Measurements from ENCODE around the gene MAN2A2.
A peak's percentile ranks its signal among the peaks of the same experiment; 100 is the strongest.
"Not testable (repeated sequence)": the region's sequence is repeated elsewhere in the genome, so short reads cannot be mapped to it uniquely, and the experiment has no call there.

The MAN2A2 gene

DNA sequence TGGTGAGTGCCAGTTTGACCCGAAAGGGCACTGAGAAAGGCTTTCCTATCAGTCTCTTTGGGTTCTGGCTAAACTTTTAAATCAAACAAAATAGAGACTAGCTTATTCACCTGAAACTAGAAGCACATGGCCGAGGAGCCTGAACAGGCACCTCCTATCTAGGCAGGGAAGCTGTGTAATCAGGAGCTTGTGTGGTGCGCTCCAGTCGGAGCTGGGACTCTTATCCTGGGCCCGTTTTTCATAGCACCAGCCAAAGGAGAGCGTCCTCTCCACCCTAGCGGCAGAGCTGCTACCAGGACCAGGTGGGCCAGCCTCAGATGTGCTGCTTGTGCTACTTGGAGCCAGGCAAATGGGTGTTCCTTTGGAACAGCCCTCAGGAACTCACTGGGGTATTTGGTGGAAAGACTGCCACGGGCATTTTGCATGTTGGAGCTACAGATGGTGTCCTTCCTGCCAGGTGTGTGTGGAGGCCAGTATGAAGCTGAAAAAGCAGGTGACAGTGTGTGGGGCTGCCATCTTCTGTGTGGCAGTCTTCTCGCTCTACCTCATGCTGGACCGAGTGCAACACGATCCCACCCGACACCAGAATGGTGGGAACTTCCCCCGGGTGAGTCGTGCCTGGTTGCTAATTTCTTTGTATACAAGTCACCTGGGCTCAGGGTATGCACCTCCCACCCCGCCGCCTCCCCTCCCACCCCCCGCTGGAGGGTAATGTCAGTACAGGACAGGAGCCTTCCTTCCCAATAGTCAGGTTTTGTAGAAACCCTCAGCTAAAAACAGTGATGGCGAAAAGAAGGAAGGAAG is 833 bp downstream of the MAN2A2 start:
- DNase-seq (ENCODE audit: low spot score) = no peak

- DNase-seq (ENCODE audit: low spot score) = no peak
These were observed 1.6 kb downstream of the MAN2A2 start for GRCh38 chr15:90904746-90905145.

- DNase-seq (ENCODE audit: low spot score) = no peak
These were observed 2.4 kb downstream of the MAN2A2 start for GRCh38 chr15:90905306-90906180.

GRCh38 chr15:90906181-90906849 is 3.2 kb downstream of the MAN2A2 start:
- DNase-seq (ENCODE audit: low spot score) = no peak

DNA sequence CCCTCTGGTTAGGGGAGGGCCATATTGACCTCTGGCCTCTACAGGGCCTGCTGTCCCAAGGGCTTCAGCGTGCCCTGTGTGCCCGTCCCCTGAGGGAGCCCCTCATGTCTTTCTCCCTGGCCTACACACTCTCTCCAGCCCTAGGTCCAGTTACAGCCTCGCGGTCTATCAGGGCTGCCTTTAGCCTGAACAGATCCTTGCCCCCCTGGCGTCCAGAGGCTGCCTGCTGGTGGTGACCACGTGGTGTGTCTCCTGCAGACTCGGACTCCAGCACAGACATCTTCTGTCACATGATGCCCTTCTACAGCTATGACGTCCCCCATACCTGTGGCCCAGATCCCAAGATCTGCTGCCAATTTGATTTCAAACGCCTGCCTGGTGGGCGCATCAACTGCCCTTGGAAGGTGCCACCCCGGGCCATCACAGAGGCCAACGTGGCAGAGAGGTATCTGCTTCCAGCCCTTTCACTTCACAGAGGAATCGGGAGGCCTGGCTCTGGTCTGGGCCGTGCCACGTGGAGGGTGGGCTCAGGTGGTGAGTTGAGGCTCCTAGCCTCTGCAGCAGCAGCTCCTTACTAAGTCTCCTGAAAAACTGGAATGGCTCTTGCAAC is 4.1 kb downstream of the MAN2A2 start:
- no peak for DNase-seq (ENCODE audit: low spot score)

GRCh38 chr15:90907838-90908507 is 4.9 kb downstream of the MAN2A2 start:
- no peak for DNase-seq (ENCODE audit: low spot score)

- DNase-seq (ENCODE audit: low spot score) = not testable (repeated sequence)
These were observed 6.3 kb downstream of the MAN2A2 start for GRCh38 chr15:90909449-90909848.

DNA sequence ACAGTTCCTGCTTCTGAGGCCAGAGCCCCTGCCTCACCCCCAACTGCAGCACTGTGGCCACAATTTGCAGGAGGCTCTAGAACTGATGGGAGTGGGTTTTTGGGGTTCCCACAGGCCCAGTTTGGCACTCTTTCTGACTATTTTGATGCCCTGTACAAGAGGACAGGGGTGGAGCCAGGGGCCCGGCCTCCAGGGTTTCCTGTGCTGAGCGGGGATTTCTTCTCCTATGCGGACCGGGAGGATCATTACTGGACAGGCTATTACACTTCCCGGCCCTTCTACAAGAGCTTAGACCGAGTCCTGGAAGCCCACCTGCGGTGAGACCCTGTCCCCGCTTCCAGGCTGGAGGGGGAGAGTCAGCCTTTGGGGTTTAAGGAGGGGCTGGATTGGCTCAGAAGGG is 6.9 kb downstream of the MAN2A2 start:
- DNase-seq (ENCODE audit: low spot score) = no peak

- no peak for DNase-seq (ENCODE audit: low spot score)
These were observed 7.6 kb downstream of the MAN2A2 start for GRCh38 chr15:90910441-90911301.

DNA sequence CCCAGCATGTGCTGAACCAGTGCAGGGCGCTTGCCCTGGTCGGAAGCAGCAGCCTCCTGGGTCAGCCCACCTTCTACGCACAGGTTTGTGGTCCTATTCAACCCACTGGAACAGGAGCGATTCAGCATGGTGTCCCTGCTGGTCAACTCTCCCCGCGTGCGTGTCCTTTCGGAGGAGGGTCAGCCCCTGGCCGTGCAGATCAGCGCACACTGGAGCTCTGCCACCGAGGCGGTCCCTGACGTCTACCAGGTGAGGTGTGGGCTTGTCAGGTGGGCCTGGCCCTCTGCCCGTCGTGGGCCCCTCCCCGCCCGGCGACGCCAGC is 8.2 kb downstream of the MAN2A2 start:
- DNase-seq (ENCODE audit: low spot score) = no peak

- DNase-seq (ENCODE audit: low spot score) = no peak
These were observed 9.0 kb downstream of the MAN2A2 start for GRCh38 chr15:90911906-90912769.

DNA sequence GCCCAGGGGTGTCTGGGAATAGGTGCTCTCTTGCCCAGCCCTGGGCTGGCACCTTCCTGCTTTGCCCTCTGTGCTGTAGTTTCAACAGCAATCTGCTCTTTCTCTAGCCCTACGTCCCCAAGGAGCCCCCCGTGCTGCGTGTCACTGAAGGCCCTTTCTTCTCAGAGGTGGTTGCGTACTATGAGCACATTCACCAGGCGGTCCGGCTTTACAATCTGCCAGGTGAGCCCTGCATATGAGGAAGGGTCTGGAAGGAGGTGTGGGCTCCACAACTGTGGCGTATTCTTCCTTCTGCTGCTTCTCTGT is 9.6 kb downstream of the MAN2A2 start:
- no peak for DNase-seq (ENCODE audit: low spot score)

- no peak for DNase-seq (ENCODE audit: low spot score)
These were observed 10.4 kb downstream of the MAN2A2 start for GRCh38 chr15:90913398-90913944.

- no peak for DNase-seq (ENCODE audit: low spot score)
These were observed 11.4 kb downstream of the MAN2A2 start for GRCh38 chr15:90914305-90915080.

- DNase-seq (ENCODE audit: low spot score) = no peak
These were observed 12.2 kb downstream of the MAN2A2 start for GRCh38 chr15:90915216-90915807.

DNA sequence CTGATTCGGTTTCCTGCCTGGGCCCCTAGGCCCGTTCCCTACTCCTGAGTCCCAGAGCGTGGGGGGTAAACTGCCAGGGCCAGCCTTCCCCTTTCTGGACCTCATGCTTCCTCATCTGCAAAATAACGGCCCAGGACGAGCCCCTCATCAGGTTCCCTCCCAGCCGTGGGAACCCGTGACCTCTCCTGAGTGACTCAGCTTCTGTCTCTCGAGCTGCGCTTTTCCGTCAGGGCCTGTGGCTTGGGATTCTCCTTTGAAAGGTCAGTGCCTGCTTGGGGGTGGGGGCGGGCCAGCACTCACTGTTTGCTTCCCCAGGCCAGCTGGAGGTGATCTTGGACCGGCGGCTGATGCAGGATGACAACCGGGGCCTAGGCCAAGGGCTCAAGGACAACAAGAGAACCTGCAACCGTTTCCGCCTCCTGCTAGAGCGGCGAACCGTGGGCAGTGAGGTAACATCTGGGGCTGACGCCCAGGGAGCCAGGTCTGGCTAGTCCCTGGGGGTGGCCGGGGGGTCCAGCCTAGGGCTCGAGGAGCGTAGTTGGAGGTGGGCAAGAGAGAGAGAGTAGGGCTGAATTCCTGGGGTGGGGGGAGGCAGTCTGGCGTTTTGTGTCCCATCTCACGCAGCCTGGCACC is 12.8 kb downstream of the MAN2A2 start:
- DNase-seq (ENCODE audit: low spot score) = no peak

- DNase-seq (ENCODE audit: low spot score) = no peak
These were observed 13.4 kb downstream of the MAN2A2 start for GRCh38 chr15:90916461-90916860.

DNA sequence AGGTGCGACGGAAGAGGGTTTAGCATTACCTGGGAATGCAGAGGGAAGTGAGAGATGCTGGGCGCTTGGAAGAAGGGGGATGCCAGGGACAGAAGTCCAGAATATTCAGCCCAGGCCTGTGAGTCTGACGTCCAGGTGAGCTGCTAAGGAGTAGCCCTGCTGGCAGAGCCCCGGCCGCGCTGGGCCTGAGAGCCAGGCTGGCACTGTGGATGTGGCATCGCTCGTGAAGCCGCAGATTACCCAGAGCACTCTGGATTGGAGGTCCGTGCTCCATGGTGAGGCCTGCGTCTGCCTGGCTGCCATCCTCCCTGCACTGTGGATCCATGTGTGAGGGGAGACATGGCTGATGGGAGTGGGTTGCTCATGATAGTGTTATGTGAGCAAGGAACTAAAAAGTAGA is 14.5 kb downstream of the MAN2A2 start:
- peak; percentile 20 for DNase-seq (ENCODE audit: low spot score)

Measured in ecto neural progenitor cell (in vitro differentiated cells).